Measurements from ENCODE around the gene RDH8.

Gene RDH8

GRCh38 chr19:10036601-10037071 lies 23.4 kb downstream of the RDH8 start:
- no peak for DNase-seq (ENCODE audit: low read depth in 3 of 3, low spot score in 1 of 3)

- DNase-seq (ENCODE audit: low read depth in 3 of 3, low spot score in 1 of 3) = no peak
Observed at GRCh38 chr19:10037367-10037766, 24.1 kb downstream of the RDH8 start.

- DNase-seq (ENCODE audit: low read depth in 3 of 3, low spot score in 1 of 3) = no peak
Observed at GRCh38 chr19:10037809-10038208, 24.5 kb downstream of the RDH8 start.

GRCh38 chr19:10043286-10043927 lies 30.1 kb downstream of the RDH8 start:
- no peak for DNase-seq (ENCODE audit: low read depth in 3 of 3, low spot score in 1 of 3)

- no peak for DNase-seq (ENCODE audit: low read depth in 3 of 3, low spot score in 1 of 3)
Observed at GRCh38 chr19:10044390-10044789, 31.1 kb downstream of the RDH8 start.

- no peak for DNase-seq (ENCODE audit: low read depth in 3 of 3, low spot score in 1 of 3)
Observed at GRCh38 chr19:10045371-10045770, 32.1 kb downstream of the RDH8 start.

GRCh38 chr19:10049626-10050025 lies 36.3 kb downstream of the RDH8 start:
- no peak for DNase-seq (ENCODE audit: low read depth in 3 of 3, low spot score in 1 of 3)

GRCh38 chr19:10052602-10053360 lies 39.5 kb downstream of the RDH8 start:
- DNase-seq (ENCODE audit: low read depth in 3 of 3, low spot score in 1 of 3) = no peak

- DNase-seq (ENCODE audit: low read depth in 3 of 3, low spot score in 1 of 3) = no peak
Observed at GRCh38 chr19:10061717-10062310, 48.5 kb downstream of the RDH8 start.

GRCh38 chr19:10068205-10068604 lies 54.9 kb downstream of the RDH8 start:
- DNase-seq (ENCODE audit: low read depth in 3 of 3, low spot score in 1 of 3) = no peak

GRCh38 chr19:10069046-10069445 lies 55.8 kb downstream of the RDH8 start:
- no peak for DNase-seq (ENCODE audit: low read depth in 3 of 3, low spot score in 1 of 3)

GRCh38 chr19:10070730-10071446 lies 57.6 kb downstream of the RDH8 start:
- DNase-seq (ENCODE audit: low read depth in 3 of 3, low spot score in 1 of 3) = no peak
